Loucy (cell line): ENCODE measurements around the gene FAM171A2.
"Not testable (repeated sequence)": the region's sequence is repeated elsewhere in the genome, so short reads cannot be mapped to it uniquely, and the experiment has no call there.

Experiments
- H2AFZ ChIP-seq: fragments of 200-600 bp; sonication (generic); 2 replicates; pipeline ENCODE4 v1.6.0; 2016; ENCODE audit warnings: antibody characterized with exemption, mild to moderate bottlenecking, low read length, moderate library complexity
- H3F3A ChIP-seq: fragments of 200-600 bp; 2 replicates; pipeline ENCODE4 v1.6.0; 2016; ENCODE audit warnings: antibody characterized with exemption, low read depth, mild to moderate bottlenecking
- H3K27me3 ChIP-seq: fragments of 200-600 bp; sonication (generic); 2 replicates; pipeline ENCODE4 v1.6.1; 2014; ENCODE audit warnings: low read length, mild to moderate bottlenecking; ENCODE audit not compliant: insufficient read depth, poor library complexity, severe bottlenecking
- H3K36me3 ChIP-seq: fragments of 200-600 bp; sonication (generic); 2 replicates; pipeline ENCODE4 v1.6.1; 2016; ENCODE audit warnings: low read length; ENCODE audit not compliant: insufficient read depth
- H3K4me1 ChIP-seq: fragments of 200-600 bp; sonication (generic); 2 replicates; pipeline ENCODE4 v1.5.1; 2014; ENCODE audit warnings: low read length, mild to moderate bottlenecking; ENCODE audit not compliant: insufficient read depth, poor library complexity, severe bottlenecking
- H3K4me2 ChIP-seq: fragments of 200-600 bp; sonication (generic); 2 replicates; pipeline ENCODE4 v1.6.0; 2014; ENCODE audit warnings: antibody characterized with exemption, low read length, low read depth, mild to moderate bottlenecking; ENCODE audit not compliant: poor library complexity, severe bottlenecking
- H3K4me3 ChIP-seq: fragments of 200-600 bp; sonication (generic); 2 replicates; pipeline ENCODE4 v1.5.1; 2014; ENCODE audit warnings: low read length, mild to moderate bottlenecking, mixed read lengths; ENCODE audit not compliant: poor library complexity, severe bottlenecking
- H3K79me2 ChIP-seq: fragments of 200-600 bp; sonication (generic); 2 replicates; pipeline ENCODE4 v1.6.1; 2014; ENCODE audit warnings: low read length; ENCODE audit not compliant: insufficient read depth
- H3K9ac ChIP-seq: fragments of 200-600 bp; sonication (generic); 2 replicates; pipeline ENCODE4 v1.6.0; 2014; ENCODE audit warnings: mild to moderate bottlenecking, low read depth, low read length, moderate library complexity; ENCODE audit not compliant: poor library complexity, severe bottlenecking
- H3K9me2 ChIP-seq: fragments of 200-600 bp; sonication (generic); replicated peaks from 2 replicates; pipeline ENCODE4 v1.6.1; 2016; ENCODE audit warnings: low read depth, low read length, mixed read lengths
- H3K9me3 ChIP-seq: fragments of 200-600 bp; sonication (generic); 2 replicates; pipeline ENCODE4 v1.6.1; 2014; ENCODE audit warnings: mild to moderate bottlenecking, antibody characterized with exemption, low read length, low read depth; ENCODE audit not compliant: insufficient read depth
- H4K20me1 ChIP-seq: fragments of 200-600 bp; sonication (generic); 2 replicates; pipeline ENCODE4 v1.6.0; 2014; ENCODE audit warnings: antibody characterized with exemption, low read length, mild to moderate bottlenecking; ENCODE audit not compliant: insufficient read depth, poor library complexity, severe bottlenecking
- EZH2phosphoT487 ChIP-seq: fragments of 200-600 bp; IDR thresholded peaks from 2 replicates; pipeline ENCODE4 v1.6.1; 2018; ENCODE audit warnings: antibody characterized with exemption, mild to moderate bottlenecking, moderate library complexity, borderline replicate concordance
- TF ChIP-seq, protein P1 (sequence below): fragments of 200-600 bp; sonication (generic); conservative IDR thresholded peaks from 2 replicates; pipeline ENCODE4 v1.5.1; 2014; ENCODE audit warnings: mild to moderate bottlenecking, antibody characterized with exemption, low read length

The FAM171A2 gene

DNA sequence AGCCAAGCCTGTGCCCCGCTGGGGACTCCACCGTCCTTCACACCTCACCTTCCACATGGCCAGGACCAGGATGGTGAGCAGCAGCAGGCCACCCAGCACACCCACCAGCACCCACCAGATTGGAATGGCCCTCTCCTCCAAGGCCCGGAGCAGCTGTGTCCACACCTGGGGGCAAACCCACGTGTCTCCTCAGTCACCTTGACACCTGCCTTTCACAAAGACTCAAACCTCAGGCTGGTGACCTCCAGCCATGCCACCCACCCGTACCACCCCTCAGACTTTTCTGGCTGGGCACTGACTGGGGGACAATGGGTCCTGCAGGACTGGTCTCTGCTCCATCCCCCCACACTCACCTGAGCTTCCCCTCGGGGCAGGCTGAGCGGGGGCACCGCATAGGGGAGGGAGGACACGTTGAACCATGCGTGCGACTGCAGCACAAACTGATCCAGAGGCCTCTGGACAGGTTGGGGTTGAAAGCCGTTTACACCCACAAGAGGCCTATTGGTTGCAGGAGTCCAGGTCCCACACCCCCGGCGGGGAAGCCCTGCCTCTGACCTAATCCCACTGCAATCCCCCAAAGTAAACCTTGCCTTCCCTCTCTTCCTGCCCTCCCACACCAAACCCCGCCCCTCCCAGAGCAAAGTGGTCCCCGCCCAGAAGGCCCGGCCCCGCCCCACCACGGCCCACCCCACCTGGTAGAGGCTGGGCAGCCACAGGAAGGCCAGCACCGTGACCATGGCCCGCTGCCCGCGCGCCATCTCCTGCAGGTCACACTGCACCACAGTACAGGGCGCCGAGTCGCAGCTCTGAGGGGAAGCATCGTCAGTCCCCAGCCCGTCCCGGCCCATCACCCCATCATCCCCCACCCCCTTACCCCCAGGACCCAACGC, 10.9 kb upstream of the FAM171A2 start:
- H3K9ac ChIP-seq = no peak overlapping the region
- no peaks in the 10 kb centered on the region for H3K79me2 ChIP-seq
- no peaks in the 10 kb centered on the region for H3F3A ChIP-seq
- TF ChIP-seq EZH2phosphoT487 = no peak
- TF ChIP-seq, protein P1, sequence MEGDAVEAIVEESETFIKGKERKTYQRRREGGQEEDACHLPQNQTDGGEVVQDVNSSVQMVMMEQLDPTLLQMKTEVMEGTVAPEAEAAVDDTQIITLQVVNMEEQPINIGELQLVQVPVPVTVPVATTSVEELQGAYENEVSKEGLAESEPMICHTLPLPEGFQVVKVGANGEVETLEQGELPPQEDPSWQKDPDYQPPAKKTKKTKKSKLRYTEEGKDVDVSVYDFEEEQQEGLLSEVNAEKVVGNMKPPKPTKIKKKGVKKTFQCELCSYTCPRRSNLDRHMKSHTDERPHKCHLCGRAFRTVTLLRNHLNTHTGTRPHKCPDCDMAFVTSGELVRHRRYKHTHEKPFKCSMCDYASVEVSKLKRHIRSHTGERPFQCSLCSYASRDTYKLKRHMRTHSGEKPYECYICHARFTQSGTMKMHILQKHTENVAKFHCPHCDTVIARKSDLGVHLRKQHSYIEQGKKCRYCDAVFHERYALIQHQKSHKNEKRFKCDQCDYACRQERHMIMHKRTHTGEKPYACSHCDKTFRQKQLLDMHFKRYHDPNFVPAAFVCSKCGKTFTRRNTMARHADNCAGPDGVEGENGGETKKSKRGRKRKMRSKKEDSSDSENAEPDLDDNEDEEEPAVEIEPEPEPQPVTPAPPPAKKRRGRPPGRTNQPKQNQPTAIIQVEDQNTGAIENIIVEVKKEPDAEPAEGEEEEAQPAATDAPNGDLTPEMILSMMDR = no peak
- H3K36me3 ChIP-seq = no peaks in the 10 kb centered on the region
- H3K9me3 ChIP-seq = no peaks in the 10 kb centered on the region
- no peaks in the 10 kb centered on the region for H3K27me3 ChIP-seq
- H3K9me2 ChIP-seq = no peaks in the 10 kb centered on the region
- no peak overlapping the region for H3K4me3 ChIP-seq
- H4K20me1 ChIP-seq = no peaks in the 10 kb centered on the region
- no peaks in the 10 kb centered on the region for H3K4me1 ChIP-seq
- H3K4me2 ChIP-seq = no peak overlapping the region
- no peak overlapping the region for H2AFZ ChIP-seq

DNA sequence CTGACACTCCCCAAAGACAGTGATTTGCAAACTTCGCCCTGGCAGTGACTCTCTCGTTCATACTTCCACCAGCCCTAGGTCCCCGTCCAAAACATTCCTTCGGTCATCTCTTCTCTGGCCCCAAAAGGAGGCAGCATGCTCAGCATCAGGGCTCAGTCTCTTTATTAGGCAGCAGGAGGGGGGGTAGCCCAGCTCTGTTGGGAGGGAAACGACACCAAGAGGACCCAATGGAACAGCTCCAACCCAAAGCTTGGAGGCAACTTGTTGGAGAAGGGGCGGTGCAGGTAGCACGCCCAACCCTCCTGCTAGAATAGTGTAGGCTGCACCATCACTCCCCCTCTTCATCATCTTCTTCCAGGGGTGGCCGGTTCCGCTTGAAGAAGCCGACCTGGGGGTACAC, 8.4 kb upstream of the FAM171A2 start:
- no peaks in the 10 kb centered on the region for H3K27me3 ChIP-seq
- no peak overlapping the region for H2AFZ ChIP-seq
- no peaks in the 10 kb centered on the region for H3K9me3 ChIP-seq
- no peak overlapping the region for H3K4me3 ChIP-seq
- TF ChIP-seq, protein P1 = no peak
- TF ChIP-seq EZH2phosphoT487 = no peak
- H3K4me2 ChIP-seq = no peak overlapping the region
- H3K36me3 ChIP-seq = no peaks in the 10 kb centered on the region
- no peak overlapping the region for H3K9ac ChIP-seq
- no peaks in the 10 kb centered on the region for H4K20me1 ChIP-seq
- H3K9me2 ChIP-seq = no peaks in the 10 kb centered on the region
- H3K4me1 ChIP-seq = no peaks in the 10 kb centered on the region
- no peaks in the 10 kb centered on the region for H3K79me2 ChIP-seq
- no peaks in the 10 kb centered on the region for H3F3A ChIP-seq

DNA sequence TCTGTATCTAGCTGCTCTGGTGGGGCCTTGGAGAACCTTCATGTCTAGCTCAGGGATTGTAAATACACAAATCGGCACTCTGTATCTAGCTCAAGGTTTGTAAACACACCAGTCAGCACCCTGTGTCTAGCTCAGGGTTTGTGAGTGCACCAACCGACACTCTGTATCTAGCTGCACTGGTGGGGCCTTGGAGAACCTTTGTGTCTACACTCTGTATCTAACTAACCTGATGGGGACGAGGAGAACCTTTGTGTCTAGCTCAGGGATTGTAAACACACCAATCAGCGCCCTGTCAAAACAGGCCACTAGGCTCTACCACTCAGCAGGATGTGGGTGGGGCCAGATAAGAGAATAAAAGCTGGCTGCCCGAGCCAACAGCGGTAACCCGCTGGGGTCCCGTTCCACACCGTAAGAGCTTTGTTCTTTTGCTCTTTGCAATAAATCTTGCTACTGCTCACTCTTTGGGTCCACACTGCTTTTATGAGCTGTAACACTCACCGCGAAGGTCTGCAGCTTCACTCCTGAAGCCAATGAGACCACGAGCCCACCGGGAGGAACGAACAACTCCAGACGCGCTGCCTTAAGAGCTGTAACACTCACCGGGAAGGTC, 5.9 kb upstream of the FAM171A2 start:
- not testable (repeated sequence) for H2AFZ ChIP-seq, H3K4me2 ChIP-seq, H3K79me2 ChIP-seq, H3K4me3 ChIP-seq, H3K9me3 ChIP-seq, H3K9me2 ChIP-seq, H3K4me1 ChIP-seq, H3K9ac ChIP-seq, H4K20me1 ChIP-seq, H3K27me3 ChIP-seq, H3K36me3 ChIP-seq, H3F3A ChIP-seq

DNA sequence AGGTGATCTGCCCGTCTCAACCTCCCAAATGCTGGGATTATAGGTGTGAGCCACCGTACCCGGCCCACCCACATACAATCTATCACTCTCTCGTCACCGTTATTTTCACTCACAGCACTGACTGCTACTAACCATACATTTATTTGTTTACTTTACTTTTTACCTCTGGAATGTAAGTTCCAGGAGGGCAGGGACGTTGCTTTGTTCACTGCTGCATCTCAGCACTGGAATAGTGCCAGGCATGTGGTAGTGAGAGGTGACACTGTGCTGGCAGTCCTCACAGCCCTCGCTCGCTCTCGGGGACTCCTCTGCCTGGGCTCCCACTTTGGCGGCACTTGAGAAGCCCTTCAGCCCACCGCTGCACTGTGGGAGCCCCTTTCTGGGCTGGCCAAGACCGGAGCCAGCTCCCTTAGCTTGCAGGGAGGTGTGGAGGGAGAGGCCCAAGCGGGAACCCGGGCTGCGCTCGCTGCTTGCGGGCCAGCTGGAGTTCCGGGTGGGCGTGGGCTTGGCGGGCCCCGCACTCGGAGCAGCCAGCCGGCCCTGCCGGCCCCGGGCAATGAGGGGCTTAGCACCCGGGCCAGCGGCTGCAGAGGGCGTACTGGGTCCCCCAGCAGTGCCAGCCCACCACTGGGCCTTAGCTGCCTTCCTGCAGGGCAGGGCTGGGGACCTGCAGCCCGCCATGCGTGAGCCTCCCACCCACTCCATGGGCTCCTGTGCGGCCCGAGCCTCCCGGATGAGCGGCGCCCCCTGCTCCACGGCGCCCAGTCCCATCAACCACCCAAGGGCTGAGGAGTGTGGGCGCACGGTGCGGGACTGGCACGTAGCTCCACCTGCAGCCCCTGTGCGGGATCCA, 5.0 kb upstream of the FAM171A2 start:
- not testable (repeated sequence) for H3K9me3 ChIP-seq, H3K4me3 ChIP-seq, H3K36me3 ChIP-seq, H3K9me2 ChIP-seq, H3K9ac ChIP-seq, H3K27me3 ChIP-seq, H3K4me2 ChIP-seq, H3K4me1 ChIP-seq, H2AFZ ChIP-seq, H3K79me2 ChIP-seq, H4K20me1 ChIP-seq, H3F3A ChIP-seq
